ENCODE data around the gene BMF.

Gene BMF

GRCh38 chr15:40102897-40103858 lies 5.5 kb downstream of the BMF start:
- no peak for DNase-seq

DNA sequence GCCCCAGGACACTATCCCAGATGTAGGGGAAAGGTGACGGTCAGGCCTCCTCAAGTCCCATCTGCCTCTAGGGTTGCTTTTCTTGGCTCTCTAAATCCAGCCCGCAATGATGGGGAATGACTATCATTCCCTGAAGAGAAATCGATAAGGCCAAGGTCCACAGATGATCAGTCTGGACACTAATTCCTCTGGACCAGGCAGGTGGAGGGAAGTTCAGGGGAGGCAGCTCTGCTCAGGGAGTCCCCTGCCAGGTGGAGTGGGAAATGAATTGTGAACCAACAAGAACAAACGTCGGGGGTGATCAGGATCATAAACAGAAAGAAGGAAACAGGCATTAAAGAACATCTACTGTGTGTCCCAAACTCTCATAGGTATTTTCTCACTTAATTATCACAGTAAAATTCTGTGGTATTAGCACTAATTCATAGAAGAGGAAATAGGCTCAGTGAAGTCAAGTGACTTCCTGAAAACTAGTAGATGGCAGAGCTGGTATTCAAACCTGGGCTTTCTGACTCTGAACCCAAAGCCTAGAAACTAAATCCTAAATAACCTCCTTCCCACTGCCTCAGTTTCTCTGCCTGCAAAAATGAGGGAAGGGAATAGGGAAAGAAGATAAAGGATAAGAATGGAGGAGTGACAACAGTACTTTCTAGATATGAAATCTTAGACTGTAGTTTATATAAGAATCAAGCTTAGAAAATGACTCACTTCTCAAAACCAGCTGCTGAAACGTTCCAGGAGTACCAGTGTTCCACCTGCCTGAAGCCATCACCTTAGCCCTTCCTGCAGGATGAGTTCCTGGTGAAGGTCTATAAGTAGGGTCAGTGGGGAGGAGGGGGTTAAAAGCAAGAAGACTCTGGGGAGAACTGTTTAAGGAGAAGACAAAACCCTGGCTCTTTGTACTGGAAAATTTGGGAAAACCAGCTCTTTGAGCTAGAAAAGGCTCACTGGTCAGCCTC lies 7.5 kb downstream of the BMF start:
- peak; percentile 33 for DNase-seq

DNA sequence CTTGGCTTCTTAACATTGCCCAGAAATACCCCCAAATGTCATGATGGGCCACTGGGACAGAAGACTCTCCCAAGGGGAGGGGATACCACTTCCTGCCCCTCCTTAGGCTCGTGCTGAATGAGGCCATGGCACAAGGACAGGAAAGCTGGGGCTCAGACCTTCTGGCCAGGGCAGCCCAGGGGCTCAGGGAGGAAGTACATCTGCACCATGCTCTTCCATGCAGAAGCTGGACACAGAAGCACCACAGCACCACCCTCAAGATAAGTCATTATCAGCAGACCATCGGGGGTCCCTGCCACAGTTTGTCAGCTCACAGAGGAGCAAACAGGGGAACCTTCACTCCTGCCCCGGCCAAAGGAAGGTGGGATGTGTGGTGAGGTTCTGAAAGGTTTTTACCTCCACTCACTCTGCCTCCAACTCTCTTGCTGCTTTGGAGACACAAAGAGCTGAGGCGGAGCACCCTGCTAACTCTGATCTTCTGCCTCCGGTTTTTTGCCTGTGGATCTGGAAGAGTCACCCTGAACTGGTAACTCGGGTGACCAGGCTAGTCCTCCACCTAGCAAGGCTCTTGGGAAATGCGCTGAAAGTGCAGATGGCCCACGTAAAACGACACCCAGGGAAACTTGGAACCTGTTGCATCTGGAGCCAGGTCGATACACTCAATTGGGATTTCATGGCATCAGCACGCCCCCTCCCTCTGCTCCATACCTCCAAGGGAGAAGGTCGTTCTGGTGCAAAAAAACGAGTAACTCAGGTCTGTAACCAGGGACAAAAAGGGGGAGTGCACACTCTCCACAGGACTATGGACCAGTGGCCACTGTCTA lies 8.3 kb downstream of the BMF start:
- peak; percentile 62 for DNase-seq

DNA sequence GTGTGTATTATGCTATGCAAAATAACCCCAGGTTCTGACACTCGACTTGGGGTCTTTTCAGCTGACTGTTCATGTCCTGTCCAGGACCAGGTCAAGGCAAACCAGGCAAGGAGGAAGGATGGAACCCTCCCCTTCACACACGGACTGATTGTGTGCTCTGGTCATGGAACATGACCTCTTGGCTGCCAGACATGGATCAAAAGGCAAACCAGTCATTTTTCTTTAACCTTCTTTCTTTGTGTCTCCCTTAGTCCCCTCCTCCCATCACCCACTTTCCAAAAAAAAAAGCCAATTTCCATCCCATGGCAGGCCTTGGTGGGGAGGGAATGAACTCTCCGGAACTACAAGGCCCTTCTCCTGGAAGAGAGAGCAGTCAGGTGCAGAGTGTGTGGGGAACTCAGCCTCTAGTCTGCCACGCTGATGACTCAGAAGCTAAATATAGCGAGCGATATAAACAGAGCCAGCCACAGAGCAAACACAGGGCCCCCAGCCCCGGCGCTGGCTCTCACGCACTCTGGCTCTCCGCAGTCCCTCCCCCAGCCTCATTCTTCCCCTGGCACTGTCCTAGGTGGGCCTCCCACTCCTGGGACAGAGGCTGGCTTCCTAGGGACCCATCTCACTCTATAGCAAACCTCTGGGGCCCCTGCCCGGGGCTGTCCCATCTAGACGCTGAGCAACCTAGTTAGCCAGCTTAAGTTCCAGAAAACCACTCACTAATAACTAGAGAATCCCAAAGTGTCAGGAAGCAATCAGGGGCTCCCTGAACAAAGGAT lies 10.0 kb downstream of the BMF start:
- DNase-seq: peak; percentile 97

DNA sequence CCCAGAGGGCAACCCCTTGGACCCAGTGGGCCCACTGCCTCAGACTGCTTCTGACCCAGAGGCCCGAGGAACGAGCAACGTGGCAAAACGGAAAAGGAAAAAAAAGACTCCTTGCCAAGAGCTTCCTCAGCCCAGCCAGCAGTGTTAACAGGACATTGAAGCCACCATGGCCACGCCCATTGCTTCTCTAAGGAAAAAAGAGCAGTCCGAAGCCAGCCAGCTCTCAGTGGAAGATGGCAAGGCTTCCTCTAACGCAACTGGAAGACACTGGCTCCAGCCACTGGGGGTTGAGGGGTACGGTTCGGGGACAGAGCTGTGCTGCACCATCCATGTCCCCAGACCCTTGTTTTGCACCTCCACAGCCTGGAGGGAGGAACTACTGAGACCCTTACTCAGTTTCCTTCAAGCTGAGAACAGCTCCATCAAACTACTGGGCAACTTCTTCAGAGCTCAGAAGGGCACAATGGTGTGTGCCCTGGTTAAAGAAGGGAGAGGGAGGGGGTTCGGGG lies 10.7 kb downstream of the BMF start:
- DNase-seq: peak; percentile 69

DNA sequence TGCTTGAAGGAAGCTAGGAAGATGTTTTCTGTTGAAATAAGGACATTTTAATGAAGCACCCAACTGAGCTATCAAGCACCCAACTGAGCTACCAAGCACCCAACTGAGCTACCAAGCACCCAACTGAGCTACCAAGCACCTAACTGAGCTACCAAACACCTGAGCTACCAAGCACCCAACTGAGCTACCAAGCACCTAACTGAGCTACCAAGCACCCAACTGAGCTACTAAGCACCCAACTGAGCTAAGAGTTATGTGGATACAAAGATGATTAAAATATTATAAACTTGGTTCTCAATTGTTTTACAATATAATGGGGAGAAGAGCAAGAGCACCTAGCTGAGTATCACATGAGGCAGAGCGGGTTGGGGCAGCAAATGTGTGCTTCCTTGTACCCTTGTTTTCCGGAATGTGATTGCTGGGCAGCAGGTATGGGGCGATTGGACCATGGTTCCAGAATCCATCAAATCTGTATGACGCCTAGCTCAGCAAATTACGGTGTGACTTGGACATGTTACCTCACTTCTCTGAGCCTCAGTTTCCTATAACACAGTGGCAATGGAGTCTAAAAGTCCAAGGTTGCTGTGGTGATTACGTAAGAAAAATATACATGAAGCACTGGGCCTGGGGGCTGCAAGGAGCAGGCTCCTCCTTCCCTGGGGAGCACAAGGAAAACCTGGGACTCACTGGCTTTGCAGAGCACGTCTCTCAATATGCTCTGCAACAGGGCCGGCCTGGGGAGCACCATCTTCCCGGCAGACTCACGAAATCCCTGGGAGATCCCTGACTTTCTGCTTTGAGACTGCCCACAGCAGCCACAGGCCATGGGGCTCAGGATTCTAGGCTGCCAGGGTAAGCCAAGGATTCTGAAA lies 11.3 kb downstream of the BMF start:
- DNase-seq: no peak

- DNase-seq: no peak
Measured at GRCh38 chr15:40096094-40096891, 12.4 kb downstream of the BMF start.

GRCh38 chr15:40095371-40096093 lies 13.1 kb downstream of the BMF start:
- no peak for DNase-seq

GRCh38 chr15:40094156-40094555 lies 14.5 kb downstream of the BMF start:
- DNase-seq: no peak

GRCh38 chr15:40092979-40093869 lies 15.5 kb downstream of the BMF start:
- no peak for DNase-seq

- peak; percentile 61 for DNase-seq
Measured at GRCh38 chr15:40092256-40092978, 16.3 kb downstream of the BMF start.

GRCh38 chr15:40091861-40092255 lies 16.8 kb downstream of the BMF start:
- DNase-seq: peak; percentile 69

GRCh38 chr15:40090774-40091455 lies 17.8 kb downstream of the BMF start:
- no peak for DNase-seq

DNA sequence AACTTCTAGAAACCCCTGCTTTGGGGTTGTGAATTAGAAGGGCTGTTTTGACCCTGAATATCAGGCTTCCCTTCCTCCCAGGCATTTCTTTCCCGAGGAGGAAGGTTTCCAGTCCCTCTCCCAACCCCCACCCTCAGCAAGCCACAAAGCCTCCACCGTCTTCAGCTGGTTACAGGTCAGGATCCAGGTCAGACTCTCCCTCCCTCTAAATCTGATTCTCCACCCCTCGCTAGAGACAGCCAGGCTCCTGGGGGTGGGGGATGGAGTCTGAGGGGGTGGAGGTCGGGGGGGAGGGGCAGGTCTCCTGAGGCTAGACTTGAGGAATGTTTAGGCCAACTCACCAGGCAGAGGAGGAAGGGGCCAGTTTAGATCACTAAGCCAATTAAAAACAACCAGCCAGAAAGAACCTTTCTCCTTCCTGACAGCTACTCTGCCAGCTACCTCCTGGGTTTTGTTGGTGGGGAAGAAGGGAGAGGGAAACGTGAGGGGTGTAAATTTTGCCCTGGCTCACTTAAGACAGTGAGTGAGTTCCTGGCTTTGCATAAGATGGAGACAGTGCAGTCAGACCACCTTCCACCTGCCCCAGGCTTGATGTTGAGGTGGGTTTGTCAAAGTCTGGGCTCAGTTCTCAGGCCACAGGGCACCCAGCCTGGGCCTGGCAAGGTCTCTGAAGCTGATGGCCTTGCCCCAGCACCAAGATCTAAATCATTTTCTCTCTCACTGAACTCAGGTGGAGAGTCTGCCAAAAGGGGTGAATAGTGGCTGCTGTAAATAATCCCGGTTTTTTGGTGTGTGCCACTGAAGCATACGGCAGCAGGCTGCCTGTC lies 19.5 kb downstream of the BMF start:
- peak; percentile 86 for DNase-seq
